Mesothelial cell of epicardium (in vitro differentiated cells): ENCODE results near the gene IL15RA. TPM values are rescaled to one million over a fixed set of nuclear protein-coding genes. Genes with fewer than 3 reads are reported as not detected.

ENCODE experiments used
- DNase-seq, 2 experiments: peaks; one replicate each; pipeline ENCODE4 v3.0.0; 2021; ENCODE audit warnings: low spot score in 2 of 2; ENCODE audit not compliant: unreplicated experiment in 2 of 2
- H3K27ac Mint-ChIP-seq: 2 replicates; pipeline ENCODE4 v1.8.0; 2021; ENCODE audit warnings: mixed read lengths
- H3K27me3 Mint-ChIP-seq: 2 replicates; pipeline ENCODE4 v1.8.0; 2021; ENCODE audit warnings: low read depth, mixed read lengths
- H3K36me3 Mint-ChIP-seq: 2 replicates; pipeline ENCODE4 v1.8.0; 2021; ENCODE audit warnings: mixed read lengths
- H3K4me1 Mint-ChIP-seq: 2 replicates; pipeline ENCODE4 v1.8.0; 2021; ENCODE audit warnings: mixed read lengths
- H3K4me3 Mint-ChIP-seq: 2 replicates; pipeline ENCODE4 v1.8.0; 2021; ENCODE audit warnings: mild to moderate bottlenecking, moderate library complexity, mixed read lengths
- H3K9me3 Mint-ChIP-seq: 2 replicates; pipeline ENCODE4 v1.8.0; 2021; ENCODE audit warnings: mixed read lengths
- total RNA-seq: library from RNA; stranded (reverse); gene quantifications from 3 replicates; pipeline ENCODE4 v1.2.1, GENCODE V29; 2021
- TF ChIP-seq, protein P1 (sequence below): fragments of 200-600 bp; sonication (generic); IDR thresholded peaks from one replicate; pipeline ENCODE4 v1.5.0; 2021; ENCODE audit warnings: antibody characterized with exemption; ENCODE audit not compliant: unreplicated experiment

IL15RA gene
- total RNA-seq, 1 donor from 2014 or later: not detected

- TF ChIP-seq, protein P1, sequence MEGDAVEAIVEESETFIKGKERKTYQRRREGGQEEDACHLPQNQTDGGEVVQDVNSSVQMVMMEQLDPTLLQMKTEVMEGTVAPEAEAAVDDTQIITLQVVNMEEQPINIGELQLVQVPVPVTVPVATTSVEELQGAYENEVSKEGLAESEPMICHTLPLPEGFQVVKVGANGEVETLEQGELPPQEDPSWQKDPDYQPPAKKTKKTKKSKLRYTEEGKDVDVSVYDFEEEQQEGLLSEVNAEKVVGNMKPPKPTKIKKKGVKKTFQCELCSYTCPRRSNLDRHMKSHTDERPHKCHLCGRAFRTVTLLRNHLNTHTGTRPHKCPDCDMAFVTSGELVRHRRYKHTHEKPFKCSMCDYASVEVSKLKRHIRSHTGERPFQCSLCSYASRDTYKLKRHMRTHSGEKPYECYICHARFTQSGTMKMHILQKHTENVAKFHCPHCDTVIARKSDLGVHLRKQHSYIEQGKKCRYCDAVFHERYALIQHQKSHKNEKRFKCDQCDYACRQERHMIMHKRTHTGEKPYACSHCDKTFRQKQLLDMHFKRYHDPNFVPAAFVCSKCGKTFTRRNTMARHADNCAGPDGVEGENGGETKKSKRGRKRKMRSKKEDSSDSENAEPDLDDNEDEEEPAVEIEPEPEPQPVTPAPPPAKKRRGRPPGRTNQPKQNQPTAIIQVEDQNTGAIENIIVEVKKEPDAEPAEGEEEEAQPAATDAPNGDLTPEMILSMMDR: no peak
- no peaks in the 10 kb centered on the region for H3K36me3 Mint-ChIP-seq
- H3K27ac Mint-ChIP-seq: peak overlapping the region; percentile 83
- peaks cover 7% of the 10 kb centered on the region for H3K27me3 Mint-ChIP-seq
- H3K9me3 Mint-ChIP-seq: no peaks in the 10 kb centered on the region
- no peak overlapping the region for H3K4me3 Mint-ChIP-seq
- peaks cover 24% of the 10 kb centered on the region for H3K4me1 Mint-ChIP-seq
- no peak for DNase-seq
Measured at GRCh38 chr10:5945561-5946418, 31.6 kb downstream of the IL15RA start.

DNA sequence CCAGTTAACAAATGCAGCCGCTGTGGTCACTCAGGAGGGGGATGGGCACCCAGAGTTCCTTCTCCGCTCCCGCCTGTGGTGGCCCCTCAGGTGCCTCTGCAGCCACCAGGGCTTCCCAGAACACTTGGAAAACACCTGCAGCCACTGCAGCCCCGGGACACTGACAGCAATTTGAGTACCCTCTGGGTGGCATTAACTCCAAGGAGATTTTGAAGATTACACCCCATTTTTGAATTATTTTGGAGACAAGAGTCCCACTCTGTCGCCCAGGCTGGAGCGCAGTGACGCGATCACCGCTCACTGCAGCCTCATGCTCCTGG, 32.2 kb downstream of the IL15RA start:
- Mint-ChIP-seq H3K27me3 (peaks cover 7% of the 10 kb centered on the region), H3K9me3 (no peaks in the 10 kb centered on the region), H3K4me1 (peaks cover 24% of the 10 kb centered on the region), H3K27ac (peak overlapping the region; percentile 21), H3K4me3 (no peak overlapping the region), H3K36me3 (no peaks in the 10 kb centered on the region)
- no peak for DNase-seq
- TF ChIP-seq, protein P1: no peak

- no peaks in the 10 kb centered on the region for H3K9me3 Mint-ChIP-seq
- peaks cover 24% of the 10 kb centered on the region for H3K4me1 Mint-ChIP-seq
- no peak overlapping the region for H3K4me3 Mint-ChIP-seq
- H3K27ac Mint-ChIP-seq: peak overlapping the region; percentile 78
- H3K36me3 Mint-ChIP-seq: no peaks in the 10 kb centered on the region
- peaks cover 7% of the 10 kb centered on the region for H3K27me3 Mint-ChIP-seq
- TF ChIP-seq, protein P1: no peak
- peak in 1 of 2 experiments; percentile 46 for DNase-seq
Measured at GRCh38 chr10:5944389-5945189, 32.8 kb downstream of the IL15RA start.

- H3K36me3 Mint-ChIP-seq: peaks cover 4% of the 10 kb centered on the region
- peaks cover 18% of the 10 kb centered on the region for H3K4me1 Mint-ChIP-seq
- peak overlapping the region; percentile 83 for H3K27ac Mint-ChIP-seq
- DNase-seq: no peak
- TF ChIP-seq, protein P1: no peak
- no peaks in the 10 kb centered on the region for H3K9me3 Mint-ChIP-seq
- H3K27me3 Mint-ChIP-seq: no peaks in the 10 kb centered on the region
- no peak overlapping the region for H3K4me3 Mint-ChIP-seq
Measured at GRCh38 chr10:5943536-5943935, 33.8 kb downstream of the IL15RA start.

DNA sequence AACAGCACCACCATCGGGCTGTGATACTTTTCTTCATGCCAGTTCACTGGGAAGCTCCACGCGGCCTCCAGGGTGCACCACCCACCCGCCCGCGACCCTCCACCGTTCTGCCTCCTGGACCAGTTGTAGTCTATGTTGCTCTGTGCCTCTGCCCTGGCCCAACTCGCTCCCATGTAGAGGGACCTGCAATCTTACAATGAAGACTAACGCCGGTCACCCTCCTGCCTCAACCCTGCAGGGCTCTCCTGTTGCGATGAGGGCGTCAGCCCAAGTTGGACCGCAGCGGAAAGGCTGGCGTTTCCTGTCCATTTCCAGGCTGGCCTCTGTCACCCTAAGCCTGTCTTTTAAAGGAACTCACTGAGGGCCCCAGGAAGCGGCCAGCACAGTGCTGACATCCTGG, 34.9 kb downstream of the IL15RA start:
- TF ChIP-seq, protein P1: no peak
- Mint-ChIP-seq H3K9me3 (no peaks in the 10 kb centered on the region), H3K4me3 (no peak overlapping the region), H3K4me1 (peaks cover 18% of the 10 kb centered on the region), H3K27me3 (no peaks in the 10 kb centered on the region), H3K27ac (no peak overlapping the region), H3K36me3 (peaks cover 13% of the 10 kb centered on the region)
- DNase-seq: no peak
